CD4-positive, alpha-beta T cell (primary cell): ENCODE measurements around the gene ZNF281. TPM values are rescaled to one million over a fixed set of nuclear protein-coding genes. Genes with fewer than 3 reads are reported as not detected.

Experiments used
- ATAC-seq: fragments of 200-7000 bp; cut with Tn5 transposase; one replicate; pipeline ENCODE4 v1.10.0; 2022; ENCODE audit warnings: mild to moderate bottlenecking; ENCODE audit not compliant: poor library complexity
- CTCF ChIA-PET: fragments of 350-600 bp; sonication (Branson Sonifier 250); formaldehyde crosslinking; loops from one replicate; lab custom pipeline; 2021; ENCODE audit warnings: antibody characterized with exemption, inconsistent platforms; lab: Charles Lee
- POLR2A ChIA-PET: fragments of 350-600 bp; sonication (Branson Sonifier 250); formaldehyde crosslinking; loops from one replicate; lab custom pipeline; 2021; ENCODE audit warnings: antibody characterized with exemption, inconsistent platforms; lab: Charles Lee
- DNase-seq, 14 experiments: peaks; one replicate each; pipeline ENCODE4 v3.0.0-alpha.2; 2013 to 2020; ENCODE audit warnings: mixed read lengths in 2 of 14
- H3K27ac ChIP-seq, 2 donors: one replicate each; pipeline versions ENCODE4 v1.5.1 to v1.7.0; 2013; ENCODE audit warnings: low read length in 2 of 2, low read depth in 1 of 2, mild to moderate bottlenecking in 1 of 2
- H3K27me3 ChIP-seq, 2 experiments: 1 replicate in 1 of 2; 2 replicates in 1 of 2; pipeline versions ENCODE4 v1.6.1 to v1.7.0; 2013; ENCODE audit warnings: low read length in 2 of 2, control low read depth in 1 of 2, mild to moderate bottlenecking in 1 of 2, moderate library complexity in 1 of 2; ENCODE audit not compliant: insufficient read depth in 2 of 2, control insufficient read depth in 1 of 2
- H3K36me3 ChIP-seq: one replicate; pipeline ENCODE4 v1.6.1; 2013; ENCODE audit warnings: low read length, control low read depth; ENCODE audit not compliant: insufficient read depth
- H3K4me1 ChIP-seq: one replicate; pipeline ENCODE4 v1.6.1; 2013; ENCODE audit warnings: low read length, control low read depth; ENCODE audit not compliant: insufficient read depth
- H3K4me3 ChIP-seq: one replicate; pipeline ENCODE4 v1.5.1; 2013; ENCODE audit warnings: mild to moderate bottlenecking, low read length, moderate library complexity
- H3K9me3 ChIP-seq, 2 experiments: 1 replicate in 1 of 2; 2 replicates in 1 of 2; pipeline versions ENCODE4 v1.6.1 to v1.7.0; 2013; ENCODE audit warnings: low read length in 2 of 2, mild to moderate bottlenecking in 2 of 2, control low read depth in 1 of 2, moderate library complexity in 1 of 2; ENCODE audit not compliant: control insufficient read depth in 1 of 2, insufficient read depth in 1 of 2
- H3K27ac Mint-ChIP-seq: one replicate; pipeline ENCODE4 v1.8.0; 2020; ENCODE audit warnings: mixed read lengths
- H3K27me3 Mint-ChIP-seq: one replicate; pipeline ENCODE4 v1.8.0; 2021; ENCODE audit warnings: mixed read lengths
- H3K36me3 Mint-ChIP-seq: one replicate; pipeline ENCODE4 v1.8.0; 2021; ENCODE audit warnings: low read depth, mixed read lengths
- H3K4me1 Mint-ChIP-seq: one replicate; pipeline ENCODE4 v1.8.0; 2021; ENCODE audit warnings: low read depth, mixed read lengths
- H3K4me3 Mint-ChIP-seq: one replicate; pipeline ENCODE4 v1.8.0; 2020; ENCODE audit warnings: mild to moderate bottlenecking, mixed read lengths
- H3K9me3 Mint-ChIP-seq: one replicate; pipeline ENCODE4 v1.8.0; 2020; ENCODE audit warnings: mixed read lengths
- intact Hi-C, 2 experiments: fragments of 100-400 bp; cut with DNase I in 1 of 2; cut with micrococcal nuclease in 1 of 2; formaldehyde crosslinking; loops; one replicate each; pipeline versions ENCODE4 v1.15.1 to v1.9.0; 2023 to 2025; cut with DNase I, micrococcal nuclease
- total RNA-seq, 174 experiments: library from RNA in 2 of 174; stranded (reverse) in 2 of 174; gene quantifications; one replicate each; pipeline ENCODE4 v1.2.3 and lab custom pipeline; 2021 to 2026
- TF ChIP-seq, protein P1 (sequence below): fragments of 200-600 bp; IDR thresholded peaks from one replicate; pipeline ENCODE4 v1.8.0; 2022; ENCODE audit warnings: antibody characterized with exemption, mild to moderate bottlenecking

The ZNF281 gene
- total RNA-seq, 2 experiments from 2014 or later = 27.6 to 29.3 TPM

DNA sequence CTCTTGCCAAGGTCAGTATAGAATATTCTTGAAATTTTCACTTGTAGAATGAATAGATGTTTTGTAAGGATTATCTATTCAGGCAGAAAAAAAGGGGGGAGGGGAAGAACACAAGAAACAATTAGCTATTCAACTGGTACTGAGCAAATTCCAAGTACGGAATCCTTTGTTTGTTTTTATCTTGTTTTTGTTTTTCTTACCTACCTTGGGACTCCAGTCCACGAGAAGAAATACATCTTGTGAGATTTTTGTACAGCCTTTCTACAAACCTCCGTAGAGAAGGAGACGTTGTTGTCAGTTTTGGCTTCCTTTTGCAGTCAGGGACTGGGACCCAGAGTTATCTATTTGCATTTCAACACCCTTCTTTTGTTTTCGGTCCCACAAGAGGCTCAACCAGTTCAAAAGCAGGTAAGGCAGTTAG, 36.0 kb downstream of the ZNF281 start:
- H3K27ac ChIP-seq = no peak overlapping the region
- ChIA-PET CTCF (no interaction called here), POLR2A (no interaction called here)
- no peaks in the 10 kb centered on the region for H3K4me1 ChIP-seq
- no peaks in the 10 kb centered on the region for H3K9me3 Mint-ChIP-seq
- no peak overlapping the region for H3K27ac Mint-ChIP-seq
- no peaks in the 10 kb centered on the region for H3K4me1 Mint-ChIP-seq
- no peaks in the 10 kb centered on the region for H3K27me3 Mint-ChIP-seq
- TF ChIP-seq, protein P1, sequence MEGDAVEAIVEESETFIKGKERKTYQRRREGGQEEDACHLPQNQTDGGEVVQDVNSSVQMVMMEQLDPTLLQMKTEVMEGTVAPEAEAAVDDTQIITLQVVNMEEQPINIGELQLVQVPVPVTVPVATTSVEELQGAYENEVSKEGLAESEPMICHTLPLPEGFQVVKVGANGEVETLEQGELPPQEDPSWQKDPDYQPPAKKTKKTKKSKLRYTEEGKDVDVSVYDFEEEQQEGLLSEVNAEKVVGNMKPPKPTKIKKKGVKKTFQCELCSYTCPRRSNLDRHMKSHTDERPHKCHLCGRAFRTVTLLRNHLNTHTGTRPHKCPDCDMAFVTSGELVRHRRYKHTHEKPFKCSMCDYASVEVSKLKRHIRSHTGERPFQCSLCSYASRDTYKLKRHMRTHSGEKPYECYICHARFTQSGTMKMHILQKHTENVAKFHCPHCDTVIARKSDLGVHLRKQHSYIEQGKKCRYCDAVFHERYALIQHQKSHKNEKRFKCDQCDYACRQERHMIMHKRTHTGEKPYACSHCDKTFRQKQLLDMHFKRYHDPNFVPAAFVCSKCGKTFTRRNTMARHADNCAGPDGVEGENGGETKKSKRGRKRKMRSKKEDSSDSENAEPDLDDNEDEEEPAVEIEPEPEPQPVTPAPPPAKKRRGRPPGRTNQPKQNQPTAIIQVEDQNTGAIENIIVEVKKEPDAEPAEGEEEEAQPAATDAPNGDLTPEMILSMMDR = no peak
- H3K4me3 ChIP-seq = no peak overlapping the region
- no peak for ATAC-seq
- DNase-seq = no peak
- H3K36me3 Mint-ChIP-seq = no peaks in the 10 kb centered on the region
- no peaks in the 10 kb centered on the region for H3K9me3 ChIP-seq
- no peak overlapping the region for H3K4me3 Mint-ChIP-seq
- no peaks in the 10 kb centered on the region for H3K36me3 ChIP-seq
- H3K27me3 ChIP-seq = no peaks in the 10 kb centered on the region
- intact Hi-C loops = no loop called here

DNA sequence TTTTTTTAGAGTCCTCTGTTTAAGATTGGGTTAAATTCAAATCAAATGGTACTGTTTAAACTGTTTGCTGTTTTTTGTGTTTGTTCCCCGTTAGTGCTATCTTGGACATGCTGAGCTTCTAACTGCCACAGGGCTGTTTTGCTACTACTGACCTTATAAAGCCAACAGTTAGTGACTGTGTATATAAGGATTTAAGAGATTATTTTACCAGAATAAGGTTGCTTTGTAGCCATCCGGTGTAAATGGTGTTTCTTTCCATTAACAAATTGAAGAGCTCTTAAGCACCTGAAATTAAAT, 37.0 kb downstream of the ZNF281 start:
- Mint-ChIP-seq H3K27ac (no peak overlapping the region), H3K4me1 (no peaks in the 10 kb centered on the region), H3K36me3 (no peaks in the 10 kb centered on the region), H3K4me3 (no peak overlapping the region), H3K9me3 (no peaks in the 10 kb centered on the region), H3K27me3 (no peaks in the 10 kb centered on the region)
- ATAC-seq (no peak), DNase-seq (no peak)
- ChIA-PET POLR2A (no interaction called here), CTCF (no interaction called here)
- no peaks in the 10 kb centered on the region for H3K36me3 ChIP-seq
- H3K27me3 ChIP-seq = no peaks in the 10 kb centered on the region
- TF ChIP-seq, protein P1 = no peak
- no peaks in the 10 kb centered on the region for H3K9me3 ChIP-seq
- H3K4me3 ChIP-seq = no peak overlapping the region
- no peaks in the 10 kb centered on the region for H3K4me1 ChIP-seq
- intact Hi-C loops = no loop called here
- no peak overlapping the region for H3K27ac ChIP-seq

GRCh38 chr1:200372095-200372884, 37.5 kb downstream of the ZNF281 start:
- no peak overlapping the region for H3K4me3 ChIP-seq
- Mint-ChIP-seq H3K27ac (no peak overlapping the region), H3K36me3 (no peaks in the 10 kb centered on the region), H3K27me3 (no peaks in the 10 kb centered on the region), H3K9me3 (no peaks in the 10 kb centered on the region), H3K4me1 (no peaks in the 10 kb centered on the region), H3K4me3 (no peak overlapping the region)
- DNase-seq (no peak), ATAC-seq (no peak)
- H3K9me3 ChIP-seq = no peaks in the 10 kb centered on the region
- TF ChIP-seq, protein P1 = no peak
- H3K4me1 ChIP-seq = no peaks in the 10 kb centered on the region
- ChIA-PET POLR2A (no interaction called here), CTCF (no interaction called here)
- no peaks in the 10 kb centered on the region for H3K36me3 ChIP-seq
- no peaks in the 10 kb centered on the region for H3K27me3 ChIP-seq
- no peak overlapping the region for H3K27ac ChIP-seq
- intact Hi-C loops = no loop called here
